HepG2 (cell line): ENCODE data around the gene CHCHD3. TPM values are rescaled to one million over a fixed set of nuclear protein-coding genes. Genes with fewer than 3 reads are reported as not detected.

Source experiments
- CEBPZ ChIP-seq: IDR thresholded peaks from 2 replicates; pipeline ENCODE4 v1.6.1; 2012; ENCODE audit warnings: low read length, improper control_type of control experiment
- DMTF1 ChIP-seq: sonication (generic); formaldehyde crosslinking; IDR thresholded peaks from 2 replicates; pipeline ENCODE4 v1.4.0; 2020; ENCODE audit warnings: mild to moderate bottlenecking, missing genetic modification reagents
- GPN1 ChIP-seq: sonication (generic); formaldehyde crosslinking; IDR thresholded peaks from 2 replicates; pipeline ENCODE4 v1.5.1; 2020; ENCODE audit warnings: missing genetic modification reagents, borderline replicate concordance
- IRX3 ChIP-seq: sonication (generic); formaldehyde crosslinking; IDR thresholded peaks from 2 replicates; pipeline ENCODE4 v1.8.1; 2023; ENCODE audit warnings: mild to moderate bottlenecking, low read depth, missing genetic modification reagents, borderline replicate concordance
- KLF6 ChIP-seq: IDR thresholded peaks from 2 replicates; pipeline ENCODE4 v1.8.0; 2016; ENCODE audit warnings: missing biosample characterization, missing genetic modification reagents
- PLRG1 ChIP-seq: fragments of 450-650 bp; conservative IDR thresholded peaks from 2 replicates; pipeline ENCODE4 v1.6.1; 2016
- RFX3 ChIP-seq: IDR thresholded peaks from 2 replicates; pipeline ENCODE4 v1.6.1; 2016; ENCODE audit warnings: missing biosample characterization, missing genetic modification reagents
- SMAD9 ChIP-seq: sonication (generic); formaldehyde crosslinking; IDR thresholded peaks from 2 replicates; pipeline ENCODE4 v1.5.1; 2020; ENCODE audit warnings: mild to moderate bottlenecking, missing genetic modification reagents
- TSC22D2 ChIP-seq: sonication (generic); formaldehyde crosslinking; IDR thresholded peaks from 2 replicates; pipeline ENCODE4 v1.5.1; 2020; ENCODE audit warnings: missing genetic modification reagents, mild to moderate bottlenecking, borderline replicate concordance
- ZBTB4 ChIP-seq: sonication (generic); formaldehyde crosslinking; IDR thresholded peaks from 2 replicates; pipeline ENCODE4 v1.4.0; 2020; ENCODE audit warnings: missing genetic modification reagents, mild to moderate bottlenecking, borderline replicate concordance
- ZGPAT ChIP-seq: IDR thresholded peaks from 2 replicates; pipeline ENCODE4 v1.6.1; 2016; ENCODE audit warnings: mild to moderate bottlenecking
- ZNF576 ChIP-seq: sonication (generic); formaldehyde crosslinking; IDR thresholded peaks from 2 replicates; pipeline ENCODE4 v1.4.0; 2020; ENCODE audit warnings: mild to moderate bottlenecking, missing genetic modification reagents
- ZNF639 ChIP-seq: conservative IDR thresholded peaks from 2 replicates; pipeline ENCODE4 v1.6.1; 2018; ENCODE audit warnings: missing genetic modification reagents
- ZNF652 ChIP-seq: IDR thresholded peaks from 2 replicates; pipeline ENCODE4 v1.6.1; 2016; ENCODE audit warnings: low read depth, borderline replicate concordance
- ZNF678 ChIP-seq: sonication (generic); formaldehyde crosslinking; IDR thresholded peaks from 2 replicates; pipeline ENCODE4 v1.4.0; 2020; ENCODE audit warnings: mild to moderate bottlenecking, missing genetic modification reagents
- polyA plus RNA-seq, 8 experiments: library from polyadenylated mRNA; depleted of rRNA in 3 of 8; stranded (reverse) in 7 of 8; unstranded in 1 of 8; fragments of >200 nt; fragmentation: Illumina TruSeq in 4 of 8; extraction: Trizol in 4 of 8; gene quantifications; 2 replicates each; pipeline versions ENCODE4 v1.2.1 to v1.2.3, GENCODE V29; 2011 to 2016; ENCODE audit warnings: low read depth in 4 of 8, missing spikeins in 1 of 8, mixed read lengths in 1 of 8; ENCODE audit not compliant: insufficient read depth in 1 of 8
- total RNA-seq, 5 experiments: library from RNA; depleted of rRNA; stranded (reverse); fragments of >200 nt; fragmentation: Illumina TruSeq; extraction: Trizol; gene quantifications; 2 replicates each; pipeline ENCODE4 v1.2.3, GENCODE V29; 2016; ENCODE audit warnings: low read depth in 1 of 5

CHCHD3 gene
- total and polyA plus RNA-seq, 2 of the 13 experiments (the other 11 are each of a cell fraction or from before 2014, with no cell fraction given) = 32.7 to 86.8 TPM

- TF ChIP-seq ZNF576 (CRISPR knock-in tag) (no peak), SMAD9 (CRISPR knock-in tag) (no peak), ZNF639 (no peak), ZNF678 (CRISPR knock-in tag) (no peak), IRX3 (CRISPR knock-in tag) (no peak), CEBPZ (no peak), ZGPAT (peak; percentile 52; the same call in 1 of the 2 replicates), DMTF1 (CRISPR knock-in tag) (no peak), KLF6 (CRISPR knock-in tag) (0 out of 2 replicates have a peak, but pooled peaks have one; percentile 14), RFX3 (CRISPR knock-in tag) (peak; percentile 95), ZBTB4 (CRISPR knock-in tag) (no peak), ZNF652 (CRISPR knock-in tag) (no peak), GPN1 (no peak), TSC22D2 (CRISPR knock-in tag) (0 out of 2 replicates have a peak, but pooled peaks have one; percentile 32), PLRG1 (no peak)
Observed at GRCh38 chr7:133081599-133082389, at the start of gene CHCHD3 (continued).
